GM18505 (cell line): ENCODE measurements around the gene SORCS3.

ENCODE experiments used
- ATAC-seq: cut with Tn5 transposase; IDR thresholded peaks from one replicate; pipeline ENCODE4 v1.9.1; 2021; ENCODE audit not compliant: unreplicated experiment
- POLR2A ChIP-seq: IDR thresholded peaks from 4 replicates; pipeline ENCODE4 v1.6.1; 2011; ENCODE audit warnings: borderline replicate concordance; ENCODE audit not compliant: insufficient read depth, insufficient read length; ENCODE audit errors: extremely low read depth

The SORCS3 gene

GRCh38 chr10:105161149-105161548 lies 520.1 kb downstream of the SORCS3 start:
- ATAC-seq, result no peak
- TF ChIP-seq POLR2A, result no peak

- ATAC-seq, result no peak
- TF ChIP-seq POLR2A, result no peak
These were observed 520.7 kb downstream of the SORCS3 start for GRCh38 chr10:105161767-105162166.

GRCh38 chr10:105170521-105170920 lies 529.4 kb downstream of the SORCS3 start:
- no peak for ATAC-seq
- no peak for TF ChIP-seq POLR2A

GRCh38 chr10:105171945-105172344 lies 530.9 kb downstream of the SORCS3 start:
- ATAC-seq, result no peak
- TF ChIP-seq POLR2A, result no peak

GRCh38 chr10:105181626-105182025 lies 540.5 kb downstream of the SORCS3 start:
- TF ChIP-seq POLR2A, result no peak
- no peak for ATAC-seq

- TF ChIP-seq POLR2A, result no peak
- ATAC-seq, result no peak
These were observed 542.4 kb downstream of the SORCS3 start for GRCh38 chr10:105183536-105183935.

- no peak for ATAC-seq
- no peak for TF ChIP-seq POLR2A
These were observed 544.1 kb downstream of the SORCS3 start for GRCh38 chr10:105185161-105185560.

GRCh38 chr10:105187243-105187642 lies 546.2 kb downstream of the SORCS3 start:
- ATAC-seq, result no peak
- no peak for TF ChIP-seq POLR2A

GRCh38 chr10:105188737-105189462 lies 547.8 kb downstream of the SORCS3 start:
- TF ChIP-seq POLR2A, result no peak
- ATAC-seq, result no peak

- TF ChIP-seq POLR2A, result no peak
- no peak for ATAC-seq
These were observed 548.3 kb downstream of the SORCS3 start for GRCh38 chr10:105189463-105189800.

GRCh38 chr10:105192146-105192545 lies 551.1 kb downstream of the SORCS3 start:
- ATAC-seq, result no peak
- no peak for TF ChIP-seq POLR2A

- no peak for TF ChIP-seq POLR2A
These were observed 551.8 kb downstream of the SORCS3 start for GRCh38 chr10:105192861-105193260.

GRCh38 chr10:105195831-105196230 lies 554.7 kb downstream of the SORCS3 start:
- no peak for ATAC-seq
- no peak for TF ChIP-seq POLR2A

More at GRCh38 chr10:105192861-105193260, 551.8 kb downstream of the SORCS3 start:
- ATAC-seq, result no peak

GRCh38 chr10:105197598-105198364 lies 556.7 kb downstream of the SORCS3 start:
- no peak for ATAC-seq
- no peak for TF ChIP-seq POLR2A
